PC-3 (cell line): ENCODE results near the gene LSMEM2.

ENCODE experiments used
- EZH2phosphoT487 ChIP-seq: fragments of 300-600 bp; sonication (generic); IDR thresholded peaks from 2 replicates; pipeline ENCODE4 v1.6.1; 2018; ENCODE audit warnings: mild to moderate bottlenecking, antibody characterized with exemption, low read length, borderline replicate concordance
- TF ChIP-seq, protein P1 (sequence below): fragments of 300-600 bp; sonication (generic); conservative IDR thresholded peaks from 2 replicates; pipeline ENCODE4 v1.5.1; 2017; ENCODE audit warnings: antibody characterized with exemption, low read depth, mild to moderate bottlenecking, low read length

DNA sequence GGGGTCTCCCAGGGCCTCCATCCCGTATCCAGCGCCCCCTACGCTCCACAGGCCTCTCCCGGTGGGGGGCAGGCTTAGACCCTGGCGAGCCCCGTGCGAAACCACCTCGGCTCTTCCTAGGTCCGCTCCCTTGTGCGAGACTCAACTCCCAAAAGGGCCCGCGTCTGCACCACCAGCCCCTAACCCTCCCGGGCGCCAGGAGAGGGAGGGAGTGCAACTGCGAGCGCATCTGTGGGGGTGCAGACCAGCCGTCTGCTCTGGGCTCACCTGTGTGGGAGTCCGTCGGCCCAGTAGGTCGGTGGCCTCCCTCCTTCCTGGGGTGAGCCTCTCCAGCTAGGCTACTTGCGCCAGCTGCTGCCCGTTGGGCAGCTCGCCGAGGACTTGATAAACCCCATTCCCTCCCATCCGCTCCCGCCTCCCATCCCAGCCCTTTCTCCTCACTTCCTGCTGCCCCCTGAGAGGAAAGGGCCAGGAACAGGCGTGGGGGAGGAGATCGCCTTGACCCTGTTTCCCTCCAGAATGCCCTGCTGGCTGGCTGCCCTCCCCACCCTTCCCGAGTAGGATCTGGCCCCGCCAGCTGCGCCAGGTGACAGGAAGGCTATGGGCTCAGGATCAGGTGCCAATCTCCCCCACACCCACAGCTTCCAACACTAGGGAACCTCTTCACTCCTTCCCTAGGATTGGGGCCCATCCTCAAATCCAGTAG lies 43.7 kb downstream of the LSMEM2 start, which contains the start of gene HYAL2:
- TF ChIP-seq, protein P1, sequence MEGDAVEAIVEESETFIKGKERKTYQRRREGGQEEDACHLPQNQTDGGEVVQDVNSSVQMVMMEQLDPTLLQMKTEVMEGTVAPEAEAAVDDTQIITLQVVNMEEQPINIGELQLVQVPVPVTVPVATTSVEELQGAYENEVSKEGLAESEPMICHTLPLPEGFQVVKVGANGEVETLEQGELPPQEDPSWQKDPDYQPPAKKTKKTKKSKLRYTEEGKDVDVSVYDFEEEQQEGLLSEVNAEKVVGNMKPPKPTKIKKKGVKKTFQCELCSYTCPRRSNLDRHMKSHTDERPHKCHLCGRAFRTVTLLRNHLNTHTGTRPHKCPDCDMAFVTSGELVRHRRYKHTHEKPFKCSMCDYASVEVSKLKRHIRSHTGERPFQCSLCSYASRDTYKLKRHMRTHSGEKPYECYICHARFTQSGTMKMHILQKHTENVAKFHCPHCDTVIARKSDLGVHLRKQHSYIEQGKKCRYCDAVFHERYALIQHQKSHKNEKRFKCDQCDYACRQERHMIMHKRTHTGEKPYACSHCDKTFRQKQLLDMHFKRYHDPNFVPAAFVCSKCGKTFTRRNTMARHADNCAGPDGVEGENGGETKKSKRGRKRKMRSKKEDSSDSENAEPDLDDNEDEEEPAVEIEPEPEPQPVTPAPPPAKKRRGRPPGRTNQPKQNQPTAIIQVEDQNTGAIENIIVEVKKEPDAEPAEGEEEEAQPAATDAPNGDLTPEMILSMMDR = no peak
- no peak for TF ChIP-seq EZH2phosphoT487
